C4-2B (cell line): ENCODE data around the gene MYO7A.

Source experiments
- ZFX ChIP-seq: fragments of 450-650 bp; IDR thresholded peaks from 2 replicates; pipeline ENCODE4 v1.6.1; 2017
- TF ChIP-seq, protein P1 (sequence below): fragments of 450-650 bp; conservative IDR thresholded peaks from 2 replicates; pipeline ENCODE4 v1.5.1; 2017; ENCODE audit warnings: mild to moderate bottlenecking

DNA sequence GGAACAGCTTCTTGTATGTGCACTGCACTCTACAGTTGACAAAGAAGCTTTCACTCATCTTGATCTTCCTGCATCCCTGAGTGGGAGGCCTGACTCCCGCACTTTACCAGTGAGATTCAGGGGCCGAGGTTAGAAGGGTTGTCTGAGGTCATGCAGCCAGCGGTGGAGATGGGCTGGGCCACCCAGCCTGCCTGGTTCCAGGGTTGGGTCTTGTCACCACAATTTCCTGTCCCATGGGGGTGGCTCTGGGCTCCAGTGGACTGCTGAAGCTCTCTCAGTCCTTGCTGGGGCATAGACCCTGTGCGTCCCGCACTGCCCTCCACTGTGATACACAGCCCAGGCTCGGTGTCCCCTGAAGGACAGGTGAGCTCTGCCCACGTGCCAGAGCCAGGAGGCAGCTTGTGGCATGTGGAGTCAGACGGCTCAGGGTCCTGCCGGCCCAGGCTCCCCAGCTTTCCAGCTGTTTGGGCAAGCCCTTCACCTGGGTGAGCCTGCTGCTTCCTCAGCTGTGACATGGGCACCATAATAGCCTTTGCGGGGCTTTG lies 6.9 kb upstream of the MYO7A start:
- TF ChIP-seq, protein P1, sequence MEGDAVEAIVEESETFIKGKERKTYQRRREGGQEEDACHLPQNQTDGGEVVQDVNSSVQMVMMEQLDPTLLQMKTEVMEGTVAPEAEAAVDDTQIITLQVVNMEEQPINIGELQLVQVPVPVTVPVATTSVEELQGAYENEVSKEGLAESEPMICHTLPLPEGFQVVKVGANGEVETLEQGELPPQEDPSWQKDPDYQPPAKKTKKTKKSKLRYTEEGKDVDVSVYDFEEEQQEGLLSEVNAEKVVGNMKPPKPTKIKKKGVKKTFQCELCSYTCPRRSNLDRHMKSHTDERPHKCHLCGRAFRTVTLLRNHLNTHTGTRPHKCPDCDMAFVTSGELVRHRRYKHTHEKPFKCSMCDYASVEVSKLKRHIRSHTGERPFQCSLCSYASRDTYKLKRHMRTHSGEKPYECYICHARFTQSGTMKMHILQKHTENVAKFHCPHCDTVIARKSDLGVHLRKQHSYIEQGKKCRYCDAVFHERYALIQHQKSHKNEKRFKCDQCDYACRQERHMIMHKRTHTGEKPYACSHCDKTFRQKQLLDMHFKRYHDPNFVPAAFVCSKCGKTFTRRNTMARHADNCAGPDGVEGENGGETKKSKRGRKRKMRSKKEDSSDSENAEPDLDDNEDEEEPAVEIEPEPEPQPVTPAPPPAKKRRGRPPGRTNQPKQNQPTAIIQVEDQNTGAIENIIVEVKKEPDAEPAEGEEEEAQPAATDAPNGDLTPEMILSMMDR = no peak
- no peak for TF ChIP-seq ZFX
